ENCODE results near the gene DNAJB14. TPM values are rescaled to one million over a fixed set of nuclear protein-coding genes. Genes with fewer than 3 reads are reported as not detected.

The DNAJB14 gene
- 37.0 and 43.3 TPM in 2 replicates for total RNA-seq

DNA sequence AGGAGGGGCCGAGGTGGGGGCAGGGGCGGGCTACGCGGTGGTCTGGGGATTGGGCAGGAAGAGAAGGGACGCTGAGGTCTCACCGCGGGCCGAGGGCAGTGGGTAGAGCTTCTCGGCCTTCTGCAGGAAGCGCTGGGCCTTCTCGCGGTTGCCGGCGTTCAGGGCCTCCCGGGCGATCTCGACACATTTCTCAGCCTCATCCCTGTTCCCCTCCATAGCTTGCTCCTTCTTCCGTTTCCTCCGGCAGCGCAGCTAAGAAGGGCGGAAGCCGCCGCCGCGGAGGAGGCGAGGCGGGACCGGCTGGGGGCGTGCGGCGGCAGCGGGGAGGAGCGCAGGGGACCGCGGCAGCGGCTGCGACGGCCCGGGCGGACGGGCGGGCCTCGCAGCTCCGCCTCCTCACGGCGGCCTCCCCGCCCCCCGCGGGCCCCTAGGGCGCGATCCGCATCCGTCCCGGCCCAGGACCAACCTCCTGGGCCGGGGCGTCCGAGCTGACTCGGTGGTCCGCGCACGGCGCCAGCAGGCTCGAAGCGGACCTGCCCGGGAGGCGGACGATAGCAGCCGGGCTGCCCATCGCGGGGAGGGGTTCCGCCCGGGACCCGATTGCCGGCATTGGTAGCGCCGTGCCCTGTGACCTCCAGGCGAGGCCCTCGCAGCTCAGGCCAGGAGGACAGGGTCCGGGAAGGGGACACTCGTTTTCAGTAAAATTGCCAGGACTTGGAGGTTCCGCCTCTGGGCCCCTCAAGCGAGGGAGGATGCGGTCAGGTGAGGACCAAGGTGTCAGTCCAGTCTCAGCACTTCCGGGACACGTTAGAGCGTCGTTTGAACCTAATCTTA is at the start of gene DNAJB14:
Gene DNAJB14, minus strand, starts transcription at position 263 of the 834 bp plus-strand sequence. Its CDS starts 47 bp downstream, at position 216.

DNA sequence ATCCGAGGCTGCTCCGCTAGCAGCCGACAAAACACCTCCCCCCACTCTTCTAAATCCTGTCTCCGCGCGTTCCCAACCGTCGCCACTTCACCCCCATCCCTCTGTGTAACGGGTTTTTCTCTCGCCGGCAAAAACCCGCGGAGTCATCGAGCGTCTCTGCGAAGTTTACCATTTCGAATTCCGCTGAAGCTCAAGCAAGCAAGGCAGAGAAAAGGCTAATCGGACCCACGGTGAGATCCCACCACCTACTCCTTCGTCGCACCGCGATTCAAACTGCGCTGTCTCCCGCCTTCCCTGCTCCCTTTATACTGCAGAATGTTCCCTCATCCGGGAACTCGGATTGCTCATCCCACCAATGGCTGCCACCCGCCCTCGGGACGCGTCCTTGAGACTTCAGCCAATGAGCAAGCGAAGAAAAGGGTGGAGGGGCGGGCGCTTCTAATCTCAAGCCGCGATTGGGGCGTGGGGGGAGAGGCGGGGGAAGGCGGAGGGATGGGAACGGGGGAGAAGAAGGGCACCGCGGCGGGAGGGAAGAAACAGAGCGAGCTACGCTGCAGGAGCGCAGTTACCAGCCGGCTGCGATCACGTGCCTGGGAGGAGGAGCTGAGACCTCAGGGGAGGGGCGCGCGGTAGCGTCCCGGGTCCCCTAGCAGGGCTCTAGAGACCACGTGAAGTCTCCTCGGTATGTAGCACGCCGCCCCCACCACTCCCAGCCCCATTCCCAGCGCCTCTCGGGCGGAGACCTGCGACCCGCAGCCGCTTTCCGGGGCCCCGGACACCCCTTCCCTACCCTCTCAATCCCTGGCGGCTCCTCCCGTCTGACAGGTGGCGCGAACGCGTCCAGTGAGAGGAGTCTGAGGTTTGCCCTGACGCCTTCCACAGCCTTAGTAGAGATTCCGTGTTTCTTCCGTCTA is 3.8 kb upstream of the DNAJB14 start, which contains the start of gene H2AZ1:
Gene H2AZ1, minus strand, starts transcription at position 277 of the 914 bp plus-strand sequence. Its CDS starts 105 bp downstream, at position 172.

DNA sequence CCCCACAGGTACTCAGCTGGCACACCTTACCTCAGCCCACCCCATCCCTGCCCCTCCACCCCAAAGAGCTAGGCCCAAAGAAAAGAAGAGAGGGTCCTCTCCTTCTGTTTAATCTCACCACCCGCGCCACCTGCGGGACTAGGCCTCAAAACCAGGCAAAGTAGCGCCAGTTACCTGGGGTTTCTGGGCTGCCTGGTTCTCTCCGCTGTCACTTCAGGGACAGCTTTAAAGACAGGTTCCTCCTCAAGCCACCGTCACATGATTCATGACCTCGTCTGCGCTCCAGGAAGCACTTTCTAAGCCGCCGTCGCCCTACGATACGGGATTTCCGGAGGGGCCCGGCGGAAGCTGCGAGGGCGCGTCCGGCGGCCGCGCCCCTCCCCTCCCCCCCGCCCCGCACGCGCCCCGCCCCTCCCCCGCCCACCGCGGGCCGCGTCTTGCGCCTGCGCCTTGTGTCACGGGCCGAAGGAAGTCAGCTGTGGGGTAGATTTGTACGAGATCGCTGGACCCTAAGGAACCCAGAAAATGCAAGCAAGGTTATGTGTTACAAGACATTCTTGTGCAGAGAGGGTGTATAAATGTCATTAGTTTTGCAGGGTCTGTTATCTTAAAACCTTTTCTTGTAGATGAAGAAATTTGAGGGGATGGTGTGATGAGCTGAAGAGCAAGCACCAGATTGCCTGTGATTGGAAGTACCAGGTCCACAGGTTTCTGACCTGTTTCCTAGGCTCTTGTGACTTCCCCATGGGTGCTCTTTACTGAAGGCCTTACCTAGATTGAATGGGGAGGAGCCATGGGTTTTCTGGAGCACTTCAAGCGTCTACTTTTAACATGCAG is 52.0 kb downstream of the DNAJB14 start, which contains the start of gene LAMTOR3:
Gene LAMTOR3, minus strand, starts transcription at position 267 of the 837 bp plus-strand sequence. CDS start 464 bp downstream, outside the sequence.

Other genes with a start within 250 kb of the DNAJB14 start
- not detected in 2 replicates for gene DAPP1, start 129.8 kb downstream of the DNAJB14 start, total RNA-seq
- gene LAMTOR3, start 52.2 kb downstream of the DNAJB14 start, total RNA-seq: 35.9 and 41.5 TPM in 2 replicates
- 85.7 and 99.5 TPM in 2 replicates for gene H2AZ1, start 3.7 kb upstream of the DNAJB14 start, total RNA-seq
- gene DDIT4L, start 243.8 kb upstream of the DNAJB14 start, total RNA-seq: 7.2 and 8.3 TPM in 2 replicates